ENCODE measurements around the gene DYSF. TPM values are rescaled to one million over a fixed set of nuclear protein-coding genes. Genes with fewer than 3 reads are reported as not detected.

Gene DYSF
- total RNA-seq, 1 experiment from 2014 or later = 5.5 TPM

- Histone ChIP-seq H2AK5ac (ENCODE audit: insufficient read length, low read length) (no peak overlapping the region), H3K27me3 (ENCODE audit: insufficient read depth, low read length) (no peaks in the 10 kb centered on the region), H2BK15ac (ENCODE audit: low read depth, low read length) (no peak overlapping the region), H3K79me1 (ENCODE audit: insufficient read depth, low read depth, low read length, poor library complexity, severe bottlenecking) (no peaks in the 10 kb centered on the region), H3K23ac (ENCODE audit: insufficient read length, low read depth, low read length) (no peak overlapping the region), H3K4ac (ENCODE audit: low read depth, low read length) (no peak overlapping the region), H3K4me1 (ENCODE audit: insufficient read depth, low read length) (no peaks in the 10 kb centered on the region), H3K18ac (ENCODE audit: insufficient read length, low read depth, low read length) (no peak overlapping the region), H3K23me2 (ENCODE audit: insufficient read length, low read depth, low read length, poor library complexity, severe bottlenecking) (no peaks in the 10 kb centered on the region), H3K14ac (ENCODE audit: insufficient read depth, low read length) (no peak overlapping the region), H4K91ac (ENCODE audit: insufficient read length, low read depth, low read length) (no peak overlapping the region), H3K9ac (ENCODE audit: extremely low read depth, insufficient read length, low read length) (no peak overlapping the region), H3K4me2 (ENCODE audit: insufficient read depth, insufficient read length, low read length) (no peak overlapping the region), H2AFZ (ENCODE audit: low read length) (no peak overlapping the region), H4K5ac (ENCODE audit: insufficient read length, low read depth, low read length) (no peak overlapping the region), H3T11ph (ENCODE audit: low read length) (no peak overlapping the region), H2BK5ac (ENCODE audit: insufficient read length, low read length) (no peak overlapping the region), H3K79me2 (ENCODE audit: insufficient read depth, low read length) (no peaks in the 10 kb centered on the region), H4K8ac (replicated peaks; ENCODE audit: insufficient read length, low read depth, low read length) (no peak overlapping the region), H3K27ac (ENCODE audit: insufficient read length, low read depth, low read length) (no peak overlapping the region), H2BK120ac (ENCODE audit: low read depth, low read length, poor library complexity, severe bottlenecking) (no peak overlapping the region), H4K20me1 (ENCODE audit: control insufficient read depth, insufficient read depth, insufficient read length) (no peaks in the 10 kb centered on the region), H3K56ac (ENCODE audit: insufficient read length, low read depth, low read length) (no peak overlapping the region), H2BK20ac (ENCODE audit: low read depth, low read length, poor library complexity, severe bottlenecking) (no peak overlapping the region), H2BK12ac (ENCODE audit: insufficient read length, low read depth, low read length) (no peak overlapping the region), H3K9me3 (ENCODE audit: control insufficient read depth, low read depth, low read length) (no peaks in the 10 kb centered on the region)
- DNase-seq = no peak
- no peaks in the 10 kb centered on the region for H3K4me1 Mint-ChIP-seq
- H3K36me3 Mint-ChIP-seq (ENCODE audit: insufficient read depth in 1 of 3, low read depth in 3 of 3) = peaks cover 0 to 2% (median 0%) of the 10 kb centered on the region in 3 experiments; a peak in 3 of 7 replicates
- H3K9me3 Mint-ChIP-seq = peaks cover 5 to 6% of the 10 kb centered on the region in 2 experiments; a peak in 4 of 5 replicates
- peaks cover 6% of the 10 kb centered on the region for H3K27me3 Mint-ChIP-seq (ENCODE audit: low read depth)
- no peak overlapping the region for H3K4me3 Mint-ChIP-seq
- H3K27ac Mint-ChIP-seq = no peak overlapping the region
- TF ChIP-seq CTCF (conservative IDR thresholded peaks at IDR 0.05) = no peak
- WGBS (ENCODE audit: extremely low coverage, insufficient read length, low lambda C conversion rate) = 100% methylated on average over 1 of the region's 1 CpG
Measured at GRCh38 chr2:71722286-71722685, 268.9 kb downstream of the DYSF start.

Measured in H9 (cell line).